Measurements from ENCODE around the gene IGFBP5.

DNA sequence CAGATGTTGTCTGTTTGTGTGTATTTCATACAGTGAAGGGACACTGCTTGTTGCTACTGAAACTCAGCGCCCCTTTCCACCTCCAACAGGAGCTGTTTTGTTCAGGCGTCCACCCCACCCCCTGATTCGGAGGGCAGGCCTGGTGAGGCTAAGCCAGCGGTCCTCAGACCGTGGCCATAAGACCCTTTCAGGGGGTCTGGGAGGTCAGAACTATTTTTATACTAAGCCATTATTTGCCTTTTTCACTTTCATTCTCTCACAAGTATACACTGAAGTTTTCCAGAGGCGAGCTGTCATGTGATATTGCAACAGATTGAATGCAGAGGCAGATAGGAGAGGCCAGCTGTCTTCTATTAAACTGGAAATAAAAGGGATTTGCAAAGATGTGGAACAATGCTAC lies 39.7 kb upstream of the IGFBP5 start:
- no peak for TF ChIP-seq POU6F1 (CRISPR knock-in tag; IDR thresholded peaks at IDR 0.05; ENCODE audit: borderline replicate concordance, low read depth)
- no peak for TF ChIP-seq ZFP3 (CRISPR knock-in tag; IDR thresholded peaks at IDR 0.05)
- no peak for TF ChIP-seq ZNF8 (CRISPR knock-in tag; IDR thresholded peaks at IDR 0.05)
- TF ChIP-seq ARNTL (CRISPR knock-in tag; IDR thresholded peaks at IDR 0.05; ENCODE audit: borderline replicate concordance, low read depth), result no peak
- TF ChIP-seq SNAI2 (CRISPR knock-in tag; IDR thresholded peaks at IDR 0.05), result no peak
- TF ChIP-seq ESRRG (CRISPR knock-in tag; IDR thresholded peaks at IDR 0.05), result no peak
- TF ChIP-seq OSR1 (CRISPR knock-in tag; IDR thresholded peaks at IDR 0.05), result no peak
